Measurements from ENCODE around the gene COL1A2. TPM values are rescaled to one million over a fixed set of nuclear protein-coding genes. Genes with fewer than 3 reads are reported as not detected.

Gene COL1A2
- total RNA-seq, 1 donor from 2014 or later = 28.0 TPM

DNA sequence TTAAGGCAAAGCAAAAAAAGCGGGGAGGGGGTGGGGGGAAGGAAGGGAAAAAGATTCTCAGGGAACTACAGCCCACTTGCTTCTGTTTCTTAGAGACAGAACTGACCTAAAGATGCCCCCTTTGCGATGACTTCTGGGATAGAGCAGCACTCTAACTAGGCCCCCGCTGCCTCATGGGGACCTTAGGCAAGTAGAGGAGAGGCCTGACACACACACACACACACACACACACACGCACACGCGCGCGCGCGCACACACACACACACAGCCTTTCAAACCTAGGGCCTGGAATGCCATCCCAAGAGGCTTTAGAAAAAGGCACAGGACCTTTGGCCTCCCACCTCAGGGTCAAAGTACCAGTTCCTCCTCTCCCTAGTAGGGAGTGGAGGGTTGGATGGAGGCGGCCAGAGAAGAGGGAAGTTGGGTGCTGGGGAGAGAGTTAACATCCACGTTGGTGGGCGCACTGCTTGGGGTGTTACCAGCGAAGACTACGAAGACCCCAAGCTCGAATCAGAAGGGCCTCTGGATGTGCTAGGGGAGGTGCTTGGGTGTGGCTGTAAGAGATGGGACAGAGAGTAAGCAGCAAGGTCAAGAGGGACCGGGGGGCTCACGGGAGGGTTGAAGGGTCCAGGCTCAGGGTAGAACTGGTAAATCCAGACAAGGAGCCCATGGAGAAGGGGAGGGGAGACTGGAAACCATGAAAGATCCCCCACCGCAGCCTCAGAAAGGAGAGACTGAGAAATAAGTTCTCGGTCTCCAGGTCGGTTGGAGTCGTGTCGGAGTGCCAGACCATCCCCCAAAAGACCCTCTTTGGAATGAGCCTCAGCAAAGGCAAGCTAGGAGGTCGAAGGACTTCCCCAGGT is 1.2 kb upstream of the COL1A2 start:
- Histone ChIP-seq H3F3A (ENCODE audit: low read depth) (peaks cover 7% of the 10 kb centered on the region), H3K36me3 (no peaks in the 10 kb centered on the region), H3K79me2 (ENCODE audit: low read depth) (peaks cover 11% of the 10 kb centered on the region), H2AFZ (replicated peaks) (peak overlapping the region; percentile 45), H3K4me3 (peak overlapping the region; percentile 57), H3K27me3 (peaks cover 4% of the 10 kb centered on the region), H3K9me3 (ENCODE audit: low read depth) (no peaks in the 10 kb centered on the region), H3K27ac (no peak overlapping the region), H3K4me2 (peak overlapping the region; percentile 76), H4K20me1 (ENCODE audit: low read depth) (no peaks in the 10 kb centered on the region), H3K9ac (no peak overlapping the region), H3K4me1 (peaks cover 22% of the 10 kb centered on the region)
- peaks cover 6% of the 10 kb centered on the region for H3K27me3 Mint-ChIP-seq (ENCODE audit: insufficient read depth, low read depth)
- peak overlapping the region; percentile 98 for H3K27ac Mint-ChIP-seq
- peaks cover 38% of the 10 kb centered on the region for H3K4me1 Mint-ChIP-seq
- TF ChIP-seq EZH2 (IDR thresholded peaks at IDR 0.05) = no peak
- no peak for TF ChIP-seq EZH2phosphoT487 (IDR thresholded peaks at IDR 0.05)
- TF ChIP-seq, protein P1, sequence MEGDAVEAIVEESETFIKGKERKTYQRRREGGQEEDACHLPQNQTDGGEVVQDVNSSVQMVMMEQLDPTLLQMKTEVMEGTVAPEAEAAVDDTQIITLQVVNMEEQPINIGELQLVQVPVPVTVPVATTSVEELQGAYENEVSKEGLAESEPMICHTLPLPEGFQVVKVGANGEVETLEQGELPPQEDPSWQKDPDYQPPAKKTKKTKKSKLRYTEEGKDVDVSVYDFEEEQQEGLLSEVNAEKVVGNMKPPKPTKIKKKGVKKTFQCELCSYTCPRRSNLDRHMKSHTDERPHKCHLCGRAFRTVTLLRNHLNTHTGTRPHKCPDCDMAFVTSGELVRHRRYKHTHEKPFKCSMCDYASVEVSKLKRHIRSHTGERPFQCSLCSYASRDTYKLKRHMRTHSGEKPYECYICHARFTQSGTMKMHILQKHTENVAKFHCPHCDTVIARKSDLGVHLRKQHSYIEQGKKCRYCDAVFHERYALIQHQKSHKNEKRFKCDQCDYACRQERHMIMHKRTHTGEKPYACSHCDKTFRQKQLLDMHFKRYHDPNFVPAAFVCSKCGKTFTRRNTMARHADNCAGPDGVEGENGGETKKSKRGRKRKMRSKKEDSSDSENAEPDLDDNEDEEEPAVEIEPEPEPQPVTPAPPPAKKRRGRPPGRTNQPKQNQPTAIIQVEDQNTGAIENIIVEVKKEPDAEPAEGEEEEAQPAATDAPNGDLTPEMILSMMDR (IDR thresholded peaks at IDR 0.05) = no peak
- H3K9me3 Mint-ChIP-seq = peaks cover 7% of the 10 kb centered on the region
- peak overlapping the region; percentile 61 for H3K4me3 Mint-ChIP-seq
- DNase-seq (ENCODE audit: low spot score) = peak; percentile 65
- peaks cover 2% of the 10 kb centered on the region for H3K36me3 Mint-ChIP-seq

DNA sequence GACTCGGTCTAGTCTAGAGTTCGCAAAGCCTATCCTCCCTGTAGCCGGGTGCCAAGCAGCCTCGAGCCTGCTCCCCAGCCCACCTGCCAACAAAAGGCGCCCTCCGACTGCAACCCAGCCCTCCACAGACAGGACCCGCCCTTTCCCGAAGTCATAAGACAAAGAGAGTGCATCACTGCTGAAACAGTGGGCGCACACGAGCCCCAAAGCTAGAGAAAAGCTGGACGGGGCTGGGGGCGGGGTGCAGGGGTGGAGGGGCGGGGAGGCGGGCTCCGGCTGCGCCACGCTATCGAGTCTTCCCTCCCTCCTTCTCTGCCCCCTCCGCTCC is 622 bp upstream of the COL1A2 start:
- H3K4me2 ChIP-seq = peak overlapping the region; percentile 76
- peaks cover 7% of the 10 kb centered on the region for H3F3A ChIP-seq (ENCODE audit: low read depth)
- H3K4me3 ChIP-seq = peak overlapping the region; percentile 57
- H3K27ac Mint-ChIP-seq = peak overlapping the region; percentile 44
- no peaks in the 10 kb centered on the region for H3K9me3 ChIP-seq (ENCODE audit: low read depth)
- H3K36me3 Mint-ChIP-seq = peaks cover 2% of the 10 kb centered on the region
- H3K9ac ChIP-seq = no peak overlapping the region
- H3K36me3 ChIP-seq = no peaks in the 10 kb centered on the region
- peaks cover 38% of the 10 kb centered on the region for H3K4me1 Mint-ChIP-seq
- H3K9me3 Mint-ChIP-seq = peaks cover 7% of the 10 kb centered on the region
- no peak overlapping the region for H3K4me3 Mint-ChIP-seq
- H3K27me3 ChIP-seq = peaks cover 4% of the 10 kb centered on the region
- H2AFZ ChIP-seq (replicated peaks) = peak overlapping the region; percentile 45
- no peak overlapping the region for H3K27ac ChIP-seq
- H3K79me2 ChIP-seq (ENCODE audit: low read depth) = peaks cover 11% of the 10 kb centered on the region
- no peak for DNase-seq (ENCODE audit: low spot score)
- no peaks in the 10 kb centered on the region for H4K20me1 ChIP-seq (ENCODE audit: low read depth)
- peaks cover 22% of the 10 kb centered on the region for H3K4me1 ChIP-seq
- TF ChIP-seq, protein P1 (IDR thresholded peaks at IDR 0.05) = no peak
- no peak for TF ChIP-seq EZH2phosphoT487 (IDR thresholded peaks at IDR 0.05)
- TF ChIP-seq EZH2 (IDR thresholded peaks at IDR 0.05) = no peak
- peaks cover 6% of the 10 kb centered on the region for H3K27me3 Mint-ChIP-seq (ENCODE audit: insufficient read depth, low read depth)

DNA sequence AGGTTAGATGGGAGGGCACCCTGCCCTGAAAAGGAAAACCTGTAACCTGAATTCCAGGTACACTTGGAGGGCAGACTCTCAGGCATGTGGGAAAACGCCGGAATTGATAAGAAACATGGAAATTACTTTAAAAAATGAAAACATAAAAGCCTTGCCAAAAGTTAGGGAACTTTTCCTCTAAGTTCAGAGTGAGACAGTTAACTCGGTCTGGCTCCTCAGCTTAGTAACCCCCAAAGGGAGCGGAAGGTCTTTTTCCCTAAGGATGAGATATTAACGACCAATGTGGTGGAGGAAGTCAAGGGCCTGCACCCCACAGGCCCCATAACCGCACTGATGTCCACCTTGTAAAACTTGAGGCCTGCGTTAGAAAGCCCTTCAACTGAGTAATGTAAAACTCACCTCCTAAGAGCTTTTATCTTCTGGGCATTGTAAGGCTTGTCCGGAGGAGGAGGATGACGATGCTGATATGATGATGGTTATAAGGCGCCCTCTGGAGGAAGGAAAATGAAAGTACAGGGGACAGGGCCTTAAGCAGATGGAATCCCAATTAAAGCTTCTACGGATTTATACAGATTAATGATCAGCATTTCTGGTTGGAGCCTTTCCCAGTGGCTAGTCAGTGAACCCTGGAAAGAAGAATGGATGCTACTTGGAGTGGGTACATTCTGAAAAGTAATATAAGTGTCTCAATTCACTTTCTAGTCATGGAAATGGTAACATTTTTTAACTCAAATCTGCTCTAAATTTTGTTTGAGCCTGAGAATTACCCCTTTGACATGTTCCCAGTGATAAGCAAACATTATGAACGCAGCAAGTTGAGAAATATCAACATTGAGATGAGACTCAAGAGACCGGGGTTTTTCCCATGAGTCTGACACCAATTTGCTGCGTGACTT is 694 bp downstream of the COL1A2 start:
- Histone ChIP-seq H3F3A (ENCODE audit: low read depth) (peaks cover 7% of the 10 kb centered on the region), H3K4me3 (peak overlapping the region; percentile 57), H3K4me2 (peak overlapping the region; percentile 76), H3K4me1 (peaks cover 22% of the 10 kb centered on the region), H3K9ac (no peak overlapping the region), H3K36me3 (no peaks in the 10 kb centered on the region), H3K27me3 (peaks cover 4% of the 10 kb centered on the region), H3K79me2 (ENCODE audit: low read depth) (peaks cover 11% of the 10 kb centered on the region), H2AFZ (replicated peaks) (peak overlapping the region; percentile 45), H3K27ac (no peak overlapping the region), H4K20me1 (ENCODE audit: low read depth) (no peaks in the 10 kb centered on the region), H3K9me3 (ENCODE audit: low read depth) (no peaks in the 10 kb centered on the region)
- DNase-seq (ENCODE audit: low spot score) = peak; percentile 79
- Mint-ChIP-seq H3K9me3 (peaks cover 5% of the 10 kb centered on the region), H3K27me3 (ENCODE audit: insufficient read depth, low read depth) (peaks cover 6% of the 10 kb centered on the region), H3K27ac (peak overlapping the region; percentile 90), H3K4me1 (peaks cover 38% of the 10 kb centered on the region), H3K36me3 (peaks cover 2% of the 10 kb centered on the region), H3K4me3 (peak overlapping the region; percentile 81)
- TF ChIP-seq, protein P1 (IDR thresholded peaks at IDR 0.05) = peak; percentile 94
- TF ChIP-seq EZH2 (IDR thresholded peaks at IDR 0.05) (no peak), EZH2phosphoT487 (IDR thresholded peaks at IDR 0.05) (no peak)
